HepG2 (cell line): ENCODE data around the gene TCEA3. TPM values are rescaled to one million over a fixed set of nuclear protein-coding genes. Genes with fewer than 3 reads are reported as not detected.
A peak's percentile ranks its signal among the peaks of the same experiment; 100 is the strongest.

Source experiments
- GMEB1 ChIP-seq: sonication (generic); formaldehyde crosslinking; IDR thresholded peaks from 2 replicates; pipeline ENCODE4 v1.5.1; 2020; ENCODE audit warnings: missing genetic modification reagents, mild to moderate bottlenecking, borderline replicate concordance
- TBL1XR1 ChIP-seq: fragments of 150-350 bp; IDR thresholded peaks from 2 replicates; pipeline ENCODE4 v1.6.1; 2014; ENCODE audit warnings: borderline replicate concordance, low read length; ENCODE audit not compliant: partially characterized antibody
- THAP11 ChIP-seq: IDR thresholded peaks from 2 replicates; pipeline ENCODE4 v1.6.1; 2016; ENCODE audit warnings: missing biosample characterization, missing genetic modification reagents
- ZBTB40 ChIP-seq, 2 experiments: fragments of 450-650 bp in 1 of 2; sonication (generic) in 1 of 2; formaldehyde crosslinking in 1 of 2; IDR thresholded peaks; 2 replicates each; pipeline versions ENCODE4 v1.6.1 to v1.8.0; 2016 to 2022; ENCODE audit warnings: antibody characterized with exemption in 1 of 2, mild to moderate bottlenecking in 1 of 2, missing genetic modification reagents in 1 of 2
- ZNF563 ChIP-seq: sonication (generic); formaldehyde crosslinking; IDR thresholded peaks from 2 replicates; pipeline ENCODE4 v1.8.0; 2022; ENCODE audit warnings: mild to moderate bottlenecking, moderate library complexity, missing genetic modification reagents
- ZNF644 ChIP-seq: IDR thresholded peaks from 2 replicates; pipeline ENCODE4 v1.6.1; 2016; ENCODE audit warnings: low read depth
- polyA plus RNA-seq, 8 experiments: library from polyadenylated mRNA; depleted of rRNA in 3 of 8; stranded (reverse) in 7 of 8; unstranded in 1 of 8; fragments of >200 nt; fragmentation: Illumina TruSeq in 4 of 8; extraction: Trizol in 4 of 8; gene quantifications; 2 replicates each; pipeline versions ENCODE4 v1.2.1 to v1.2.3, GENCODE V29; 2011 to 2016; ENCODE audit warnings: low read depth in 4 of 8, missing spikeins in 1 of 8, mixed read lengths in 1 of 8; ENCODE audit not compliant: insufficient read depth in 1 of 8
- total RNA-seq, 5 experiments: library from RNA; depleted of rRNA; stranded (reverse); fragments of >200 nt; fragmentation: Illumina TruSeq; extraction: Trizol; gene quantifications; 2 replicates each; pipeline ENCODE4 v1.2.3, GENCODE V29; 2016; ENCODE audit warnings: low read depth in 1 of 5
- TF ChIP-seq, protein P1 (sequence below): sonication (generic); formaldehyde crosslinking; IDR thresholded peaks from 2 replicates; pipeline ENCODE4 v1.8.1; 2023; ENCODE audit warnings: missing genetic modification reagents, inconsistent platforms, borderline replicate concordance
- TF ChIP-seq, protein P2 (sequence below): sonication (generic); formaldehyde crosslinking; IDR thresholded peaks from 2 replicates; pipeline ENCODE4 v1.9.0; 2021; ENCODE audit warnings: mild to moderate bottlenecking, missing genetic modification reagents

Gene TCEA3
- total and polyA plus RNA-seq, 2 of the 13 experiments (the other 11 are each of a cell fraction or from before 2014, with no cell fraction given), result 55.5 to 84.6 TPM

GRCh38 chr1:23424293-23425192, at the start of gene TCEA3 (continued):
- TF ChIP-seq ZBTB40 (IDR thresholded peaks at IDR 0.05), result no peak
- no peak for TF ChIP-seq ZBTB40 (CRISPR knock-in tag; IDR thresholded peaks at IDR 0.05)
- TF ChIP-seq ZNF563 (CRISPR knock-in tag), result peak; percentile 44; the same call in 1 of the 2 replicates
- peak; percentile 36; the same call in 1 of the 2 replicates for TF ChIP-seq THAP11 (CRISPR knock-in tag)
- no peak for TF ChIP-seq TBL1XR1
- TF ChIP-seq, protein P1, sequence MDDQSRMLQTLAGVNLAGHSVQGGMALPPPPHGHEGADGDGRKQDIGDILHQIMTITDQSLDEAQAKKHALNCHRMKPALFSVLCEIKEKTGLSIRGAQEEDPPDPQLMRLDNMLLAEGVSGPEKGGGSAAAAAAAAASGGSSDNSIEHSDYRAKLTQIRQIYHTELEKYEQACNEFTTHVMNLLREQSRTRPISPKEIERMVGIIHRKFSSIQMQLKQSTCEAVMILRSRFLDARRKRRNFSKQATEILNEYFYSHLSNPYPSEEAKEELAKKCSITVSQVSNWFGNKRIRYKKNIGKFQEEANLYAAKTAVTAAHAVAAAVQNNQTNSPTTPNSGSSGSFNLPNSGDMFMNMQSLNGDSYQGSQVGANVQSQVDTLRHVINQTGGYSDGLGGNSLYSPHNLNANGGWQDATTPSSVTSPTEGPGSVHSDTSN, result no peak
- TF ChIP-seq ZNF644, result no peak
- no peak for TF ChIP-seq GMEB1
- TF ChIP-seq, protein P2, sequence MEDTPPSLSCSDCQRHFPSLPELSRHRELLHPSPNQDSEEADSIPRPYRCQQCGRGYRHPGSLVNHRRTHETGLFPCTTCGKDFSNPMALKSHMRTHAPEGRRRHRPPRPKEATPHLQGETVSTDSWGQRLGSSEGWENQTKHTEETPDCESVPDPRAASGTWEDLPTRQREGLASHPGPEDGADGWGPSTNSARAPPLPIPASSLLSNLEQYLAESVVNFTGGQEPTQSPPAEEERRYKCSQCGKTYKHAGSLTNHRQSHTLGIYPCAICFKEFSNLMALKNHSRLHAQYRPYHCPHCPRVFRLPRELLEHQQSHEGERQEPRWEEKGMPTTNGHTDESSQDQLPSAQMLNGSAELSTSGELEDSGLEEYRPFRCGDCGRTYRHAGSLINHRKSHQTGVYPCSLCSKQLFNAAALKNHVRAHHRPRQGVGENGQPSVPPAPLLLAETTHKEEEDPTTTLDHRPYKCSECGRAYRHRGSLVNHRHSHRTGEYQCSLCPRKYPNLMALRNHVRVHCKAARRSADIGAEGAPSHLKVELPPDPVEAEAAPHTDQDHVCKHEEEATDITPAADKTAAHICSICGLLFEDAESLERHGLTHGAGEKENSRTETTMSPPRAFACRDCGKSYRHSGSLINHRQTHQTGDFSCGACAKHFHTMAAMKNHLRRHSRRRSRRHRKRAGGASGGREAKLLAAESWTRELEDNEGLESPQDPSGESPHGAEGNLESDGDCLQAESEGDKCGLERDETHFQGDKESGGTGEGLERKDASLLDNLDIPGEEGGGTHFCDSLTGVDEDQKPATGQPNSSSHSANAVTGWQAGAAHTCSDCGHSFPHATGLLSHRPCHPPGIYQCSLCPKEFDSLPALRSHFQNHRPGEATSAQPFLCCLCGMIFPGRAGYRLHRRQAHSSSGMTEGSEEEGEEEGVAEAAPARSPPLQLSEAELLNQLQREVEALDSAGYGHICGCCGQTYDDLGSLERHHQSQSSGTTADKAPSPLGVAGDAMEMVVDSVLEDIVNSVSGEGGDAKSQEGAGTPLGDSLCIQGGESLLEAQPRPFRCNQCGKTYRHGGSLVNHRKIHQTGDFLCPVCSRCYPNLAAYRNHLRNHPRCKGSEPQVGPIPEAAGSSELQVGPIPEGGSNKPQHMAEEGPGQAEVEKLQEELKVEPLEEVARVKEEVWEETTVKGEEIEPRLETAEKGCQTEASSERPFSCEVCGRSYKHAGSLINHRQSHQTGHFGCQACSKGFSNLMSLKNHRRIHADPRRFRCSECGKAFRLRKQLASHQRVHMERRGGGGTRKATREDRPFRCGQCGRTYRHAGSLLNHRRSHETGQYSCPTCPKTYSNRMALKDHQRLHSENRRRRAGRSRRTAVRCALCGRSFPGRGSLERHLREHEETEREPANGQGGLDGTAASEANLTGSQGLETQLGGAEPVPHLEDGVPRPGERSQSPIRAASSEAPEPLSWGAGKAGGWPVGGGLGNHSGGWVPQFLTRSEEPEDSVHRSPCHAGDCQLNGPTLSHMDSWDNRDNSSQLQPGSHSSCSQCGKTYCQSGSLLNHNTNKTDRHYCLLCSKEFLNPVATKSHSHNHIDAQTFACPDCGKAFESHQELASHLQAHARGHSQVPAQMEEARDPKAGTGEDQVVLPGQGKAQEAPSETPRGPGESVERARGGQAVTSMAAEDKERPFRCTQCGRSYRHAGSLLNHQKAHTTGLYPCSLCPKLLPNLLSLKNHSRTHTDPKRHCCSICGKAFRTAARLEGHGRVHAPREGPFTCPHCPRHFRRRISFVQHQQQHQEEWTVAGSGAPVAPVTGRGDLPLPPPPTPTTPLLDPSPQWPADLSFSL (CRISPR knock-in tag), result no peak
